ENCODE data around the gene WDR5B. TPM values are rescaled to one million over a fixed set of nuclear protein-coding genes. Genes with fewer than 3 reads are reported as not detected.
"Not testable (repeated sequence)": the region's sequence is repeated elsewhere in the genome, so short reads cannot be mapped to it uniquely, and the experiment has no call there.

Gene WDR5B
- total RNA-seq, 1 donor from 2014 or later: 4.7 TPM

DNA sequence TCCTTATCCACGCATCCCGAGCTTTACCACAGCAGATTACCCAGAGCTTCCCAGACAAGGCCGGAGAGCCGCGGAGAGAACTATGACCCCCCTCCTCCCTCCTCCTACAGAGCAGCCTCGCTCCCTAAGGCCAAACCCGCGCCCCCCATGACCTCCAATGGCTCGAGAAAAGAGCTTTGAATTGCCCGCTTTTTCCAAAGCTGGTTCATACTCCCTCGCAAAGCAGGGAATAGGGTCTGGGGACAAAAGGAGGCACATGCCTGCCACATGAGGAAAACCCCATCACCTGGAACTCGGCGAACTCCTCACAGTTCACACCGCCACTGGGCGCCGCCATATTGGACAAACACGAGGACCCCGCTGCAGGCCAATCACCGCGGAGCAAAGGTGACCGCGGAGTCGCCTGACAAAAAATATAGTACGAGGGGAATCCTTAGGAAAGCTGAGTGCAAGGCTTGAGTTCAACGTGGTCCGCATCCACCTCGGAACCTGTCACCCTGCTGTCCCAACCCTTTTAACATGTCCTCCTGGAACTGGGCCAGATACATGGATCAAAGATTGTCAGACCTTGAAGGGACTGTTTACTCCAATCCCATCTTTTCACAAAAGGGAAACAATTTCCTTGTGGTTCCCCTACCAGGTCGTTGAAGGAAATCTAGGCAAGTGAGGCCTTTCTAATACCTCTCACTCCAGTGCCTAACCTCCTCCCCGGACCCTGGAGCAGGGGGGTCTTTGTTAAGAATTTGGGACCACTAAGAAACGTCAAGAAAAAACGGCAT is 32.8 kb downstream of the WDR5B start, which contains the start of gene MIX23:
MIX23 (minus strand) TSS at position 344 of the 779 bp plus-strand sequence; CDS start at position 337, 7 bp downstream.
- peak within 1 kb of the TSS; percentile 90 to 93 (median 91) for H3K9ac ChIP-seq (ENCODE audit: low read depth in 1 of 3, low read length in 3 of 3)
- peaks cover 4 to 18% (median 6%) of the 10 kb centered on the region in 3 donors for H3K4me1 ChIP-seq (ENCODE audit: control insufficient read depth in 3 of 3, insufficient read depth in 3 of 3, low read length in 3 of 3)

DNA sequence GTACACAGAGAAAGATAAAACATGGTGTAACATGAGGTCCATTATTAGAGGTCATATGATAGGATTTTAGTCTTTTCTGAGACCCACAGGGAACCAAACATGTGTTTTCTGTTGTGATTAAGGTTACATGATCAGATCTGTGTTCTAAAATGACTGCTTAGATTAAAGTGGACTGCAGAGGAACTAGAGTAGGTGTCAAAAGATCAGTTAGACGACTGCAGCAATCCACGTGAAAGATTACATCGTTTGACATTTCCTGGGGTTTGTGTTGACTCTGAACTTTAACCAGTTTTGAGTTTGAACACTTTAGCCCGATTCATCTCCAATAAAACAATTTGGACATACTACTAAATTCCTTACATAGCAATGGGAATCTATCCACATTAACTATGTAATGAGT is 37.9 kb downstream of the WDR5B start:
- no peak overlapping the region for H3K9ac ChIP-seq (ENCODE audit: low read depth in 1 of 3, low read length in 3 of 3)
- no peak overlapping the region for H3K4me3 ChIP-seq (ENCODE audit: low read length in 3 of 3)
- H3K9me3 ChIP-seq (ENCODE audit: control insufficient read depth in 3 of 3, low read length in 3 of 3): no peaks in the 10 kb centered on the region
- no peaks in the 10 kb centered on the region for H3K36me3 ChIP-seq (ENCODE audit: control insufficient read depth in 3 of 3, insufficient read depth in 3 of 3, low read length in 3 of 3)
- H3K4me1 ChIP-seq (ENCODE audit: control insufficient read depth in 3 of 3, insufficient read depth in 3 of 3, low read length in 3 of 3): peaks cover 3 to 9% (median 4%) of the 10 kb centered on the region in 3 donors
- no peaks in the 10 kb centered on the region for H3K27me3 ChIP-seq (ENCODE audit: control insufficient read depth in 3 of 3, insufficient read depth in 3 of 3, low read length in 3 of 3)
- H3K27ac ChIP-seq (ENCODE audit: low read depth, low read length): no peak overlapping the region

More for the DNA sequence above, 32.8 kb downstream of the WDR5B start, which contains the start of gene MIX23:
- Histone ChIP-seq H3K4me3 (ENCODE audit: low read length in 3 of 3) (peak within 1 kb of the TSS; percentile 85 to 96 (median 94)), H3K36me3 (ENCODE audit: control insufficient read depth in 3 of 3, insufficient read depth in 3 of 3, low read length in 3 of 3) (no peaks in the 10 kb centered on the region), H3K9me3 (ENCODE audit: control insufficient read depth in 3 of 3, low read length in 3 of 3) (no peaks in the 10 kb centered on the region), H3K27me3 (ENCODE audit: control insufficient read depth in 3 of 3, insufficient read depth in 3 of 3, low read length in 3 of 3) (no peaks in the 10 kb centered on the region), H3K27ac (ENCODE audit: low read depth, low read length) (peak within 1 kb of the TSS; percentile 92)

DNA sequence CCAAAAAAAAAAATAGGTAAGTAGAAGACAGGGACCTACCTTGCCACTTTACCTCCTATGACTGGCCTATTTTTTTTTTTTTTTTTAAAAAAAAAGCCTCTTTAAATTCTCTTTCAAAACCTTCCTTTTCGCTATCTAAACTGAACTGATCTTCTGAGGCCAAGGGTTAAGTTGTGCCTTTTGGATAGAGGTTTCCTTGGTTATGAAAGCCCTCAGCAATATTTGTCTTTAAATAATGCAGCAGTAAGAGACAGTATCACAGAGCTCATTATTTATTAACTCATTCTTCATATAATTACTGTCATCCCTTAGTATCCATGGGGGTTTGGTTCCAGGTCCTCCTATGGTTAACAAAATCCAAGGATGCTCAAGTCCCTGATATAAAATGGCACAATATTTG is 41.8 kb downstream of the WDR5B start:
- H3K27ac ChIP-seq (ENCODE audit: low read depth, low read length): no peak overlapping the region
- peaks cover 2 to 13% (median 11%) of the 10 kb centered on the region in 3 donors for H3K36me3 ChIP-seq (ENCODE audit: control insufficient read depth in 3 of 3, insufficient read depth in 3 of 3, low read length in 3 of 3)
- H3K4me3 ChIP-seq (ENCODE audit: low read length in 3 of 3): no peak overlapping the region
- no peaks in the 10 kb centered on the region for H3K9me3 ChIP-seq (ENCODE audit: control insufficient read depth in 3 of 3, low read length in 3 of 3)
- no peaks in the 10 kb centered on the region for H3K4me1 ChIP-seq (ENCODE audit: control insufficient read depth in 3 of 3, insufficient read depth in 3 of 3, low read length in 3 of 3)
- no peak overlapping the region for H3K9ac ChIP-seq (ENCODE audit: low read depth in 1 of 3, low read length in 3 of 3)
- H3K27me3 ChIP-seq (ENCODE audit: control insufficient read depth in 3 of 3, insufficient read depth in 3 of 3, low read length in 3 of 3): no peaks in the 10 kb centered on the region

DNA sequence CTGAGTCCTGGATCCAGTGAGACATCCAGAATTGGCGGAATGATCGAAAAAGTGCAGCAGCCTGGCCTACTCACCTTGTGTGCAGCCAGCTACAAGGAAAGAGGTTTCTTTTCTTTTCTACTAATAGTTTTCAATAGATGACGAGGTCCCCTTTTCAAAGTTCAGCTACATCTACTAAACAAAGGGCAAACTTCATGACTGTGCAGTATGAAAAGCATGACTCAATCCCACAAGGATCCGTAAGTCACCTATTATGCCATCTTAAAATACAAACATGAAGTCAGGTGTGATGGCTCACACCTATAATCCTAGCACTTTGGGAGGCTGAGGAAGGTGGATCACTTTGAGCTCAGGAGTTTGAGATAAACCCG is 49.5 kb downstream of the WDR5B start:
- Histone ChIP-seq H3K9ac (ENCODE audit: low read depth in 1 of 3, low read length in 3 of 3) (no peak overlapping the region), H3K9me3 (ENCODE audit: control insufficient read depth in 3 of 3, low read length in 3 of 3) (no peaks in the 10 kb centered on the region), H3K4me3 (ENCODE audit: low read length in 3 of 3) (no peak overlapping the region), H3K4me1 (ENCODE audit: control insufficient read depth in 3 of 3, insufficient read depth in 3 of 3, low read length in 3 of 3) (no peaks in the 10 kb centered on the region), H3K27ac (ENCODE audit: low read depth, low read length) (no peak overlapping the region), H3K27me3 (ENCODE audit: control insufficient read depth in 3 of 3, insufficient read depth in 3 of 3, low read length in 3 of 3) (no peaks in the 10 kb centered on the region), H3K36me3 (ENCODE audit: control insufficient read depth in 3 of 3, insufficient read depth in 3 of 3, low read length in 3 of 3) (peaks cover 17 to 52% (median 37%) of the 10 kb centered on the region in 3 donors)

DNA sequence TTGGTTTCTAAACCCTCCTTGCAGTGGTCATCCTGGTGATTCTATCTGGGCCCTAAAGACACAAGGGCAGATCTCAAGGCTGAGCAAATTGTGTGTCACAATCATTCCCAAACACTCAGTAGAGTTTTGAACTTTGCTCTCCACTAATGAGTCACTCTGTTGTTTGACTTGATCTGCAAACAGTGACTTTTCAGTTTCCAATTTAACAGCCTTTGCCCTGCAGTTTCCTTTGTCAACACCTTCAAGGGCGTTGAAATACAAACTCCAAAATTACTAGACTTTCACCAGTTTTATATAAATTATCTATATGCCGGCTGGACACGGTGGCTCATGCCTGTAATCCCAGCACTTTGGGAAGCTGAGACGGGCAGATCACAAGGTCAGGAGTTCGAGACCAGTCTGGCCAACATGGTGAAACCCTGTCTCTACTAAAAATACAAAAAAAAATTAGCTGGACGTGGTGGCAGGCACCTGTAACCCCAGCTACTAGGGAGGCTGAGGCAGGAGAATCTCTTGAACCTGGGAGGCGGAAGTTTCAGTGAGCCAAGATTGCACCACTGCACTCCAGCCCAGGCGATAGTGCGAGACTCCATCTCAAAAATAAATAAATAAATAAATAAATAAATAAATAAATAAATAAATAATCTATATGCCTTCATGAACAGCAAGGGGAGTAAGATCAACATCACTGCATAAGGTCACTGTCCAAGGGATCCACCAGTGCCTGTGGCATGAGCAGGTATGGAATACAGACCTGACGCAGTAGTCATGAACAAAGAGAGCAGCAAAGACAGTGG is 50.1 kb downstream of the WDR5B start:
- H3K36me3 ChIP-seq (ENCODE audit: control insufficient read depth in 3 of 3, insufficient read depth in 3 of 3, low read length in 3 of 3): peaks cover 17 to 52% (median 37%) of the 10 kb centered on the region in 3 donors
- not testable (repeated sequence) for H3K9me3 ChIP-seq (ENCODE audit: control insufficient read depth in 3 of 3, low read length in 3 of 3); H3K27me3 ChIP-seq (ENCODE audit: control insufficient read depth in 3 of 3, insufficient read depth in 3 of 3, low read length in 3 of 3)

DNA sequence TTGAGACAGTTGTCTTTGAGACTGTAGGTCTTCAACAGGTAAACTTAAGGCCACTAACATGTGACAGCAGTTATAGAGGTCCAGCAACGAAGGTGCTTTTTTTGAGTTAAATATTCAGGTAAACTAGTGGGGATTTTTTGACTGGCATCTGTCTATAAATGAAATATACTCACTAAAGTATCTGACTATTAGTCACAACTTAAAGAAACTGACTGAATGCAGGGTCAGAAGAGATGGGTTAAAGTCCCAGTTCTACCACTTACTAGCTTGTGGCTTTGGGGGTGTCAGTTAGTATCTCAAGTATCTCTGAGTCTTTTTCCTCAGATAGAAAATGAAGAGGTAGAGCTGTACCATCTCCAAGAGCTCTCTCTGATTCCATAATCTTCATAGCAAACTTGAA is 50.8 kb downstream of the WDR5B start:
- peaks cover 17 to 52% (median 34%) of the 10 kb centered on the region in 3 donors for H3K36me3 ChIP-seq (ENCODE audit: control insufficient read depth in 3 of 3, insufficient read depth in 3 of 3, low read length in 3 of 3)
- no peaks in the 10 kb centered on the region for H3K9me3 ChIP-seq (ENCODE audit: control insufficient read depth in 3 of 3, low read length in 3 of 3)
- H3K4me1 ChIP-seq (ENCODE audit: control insufficient read depth in 3 of 3, insufficient read depth in 3 of 3, low read length in 3 of 3): no peaks in the 10 kb centered on the region
- H3K9ac ChIP-seq (ENCODE audit: low read depth in 1 of 3, low read length in 3 of 3): no peak overlapping the region
- H3K4me3 ChIP-seq (ENCODE audit: low read length in 3 of 3): no peak overlapping the region
- H3K27me3 ChIP-seq (ENCODE audit: control insufficient read depth in 3 of 3, insufficient read depth in 3 of 3, low read length in 3 of 3): no peaks in the 10 kb centered on the region
- H3K27ac ChIP-seq (ENCODE audit: low read depth, low read length): no peak overlapping the region

More for the DNA sequence above, 50.1 kb downstream of the WDR5B start:
- not testable (repeated sequence) for H3K4me1 ChIP-seq (ENCODE audit: control insufficient read depth in 3 of 3, insufficient read depth in 3 of 3, low read length in 3 of 3); H3K9ac ChIP-seq (ENCODE audit: low read depth in 1 of 3, low read length in 3 of 3); H3K4me3 ChIP-seq (ENCODE audit: low read length in 3 of 3); H3K27ac ChIP-seq (ENCODE audit: low read depth, low read length)

DNA sequence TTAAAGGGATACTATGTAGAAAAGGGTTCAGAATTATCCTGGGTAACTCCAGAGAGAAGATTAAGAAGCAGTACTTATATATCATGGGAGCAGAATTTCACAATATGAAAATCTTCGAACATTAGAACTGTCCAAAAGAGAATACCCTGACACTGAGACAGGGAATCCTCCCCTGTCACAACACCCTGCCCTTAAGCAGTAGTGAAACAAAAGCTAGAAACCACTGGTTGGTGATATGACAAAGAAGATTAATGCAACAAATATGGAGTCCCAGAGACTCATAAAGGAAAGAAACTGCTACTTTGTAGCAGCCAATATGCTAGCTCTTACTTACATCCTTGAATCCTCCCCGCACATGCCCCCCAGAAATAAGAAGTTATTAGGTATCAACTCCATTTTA is 51.4 kb downstream of the WDR5B start:
- H3K9ac ChIP-seq (ENCODE audit: low read depth in 1 of 3, low read length in 3 of 3): no peak overlapping the region
- H3K27ac ChIP-seq (ENCODE audit: low read depth, low read length): no peak overlapping the region
- no peaks in the 10 kb centered on the region for H3K4me1 ChIP-seq (ENCODE audit: control insufficient read depth in 3 of 3, insufficient read depth in 3 of 3, low read length in 3 of 3)
- H3K4me3 ChIP-seq (ENCODE audit: low read length in 3 of 3): no peak overlapping the region
- H3K27me3 ChIP-seq (ENCODE audit: control insufficient read depth in 3 of 3, insufficient read depth in 3 of 3, low read length in 3 of 3): no peaks in the 10 kb centered on the region
- peaks cover 17 to 48% (median 30%) of the 10 kb centered on the region in 3 donors for H3K36me3 ChIP-seq (ENCODE audit: control insufficient read depth in 3 of 3, insufficient read depth in 3 of 3, low read length in 3 of 3)
- no peaks in the 10 kb centered on the region for H3K9me3 ChIP-seq (ENCODE audit: control insufficient read depth in 3 of 3, low read length in 3 of 3)

Small RNAs within 50 kb of the gene (small RNA-seq; reads per million reads assigned to genes)
- not detected for gene AC083798.1

Other genes starting within 250 kb of the WDR5B start
- gene CASR, start 232.4 kb downstream of the WDR5B start, total RNA-seq: not detected
- gene CSTA, start 90.8 kb downstream of the WDR5B start, total RNA-seq: 0.52 TPM
- gene MIX23, start 32.8 kb downstream of the WDR5B start, total RNA-seq: 27.7 TPM
- gene FAM162A, start 31.9 kb downstream of the WDR5B start, total RNA-seq: 13.0 TPM
- 22.4 TPM for gene KPNA1, start 98.9 kb upstream of the WDR5B start, total RNA-seq
- 15.1 TPM for gene PARP9, start 148.2 kb upstream of the WDR5B start, total RNA-seq
- gene DTX3L, start 148.3 kb upstream of the WDR5B start, total RNA-seq: 9.9 TPM
- gene PARP15, start 161.6 kb upstream of the WDR5B start, total RNA-seq: 2.6 TPM